HG02885 (cell line): Measurements from ENCODE around the gene IGF2BP2.

Experiments used
- ATAC-seq: cut with Tn5 transposase; IDR thresholded peaks from one replicate; pipeline ENCODE4 v1.9.1; 2021; ENCODE audit warnings: mild to moderate bottlenecking; ENCODE audit not compliant: unreplicated experiment, poor library complexity

The IGF2BP2 gene

GRCh38 chr3:185739264-185739701 lies 85.6 kb downstream of the IGF2BP2 start:
- ATAC-seq, result no peak

- no peak for ATAC-seq
Observed at GRCh38 chr3:185737740-185738680, 86.8 kb downstream of the IGF2BP2 start.

- no peak for ATAC-seq
Observed at GRCh38 chr3:185737020-185737419, 87.8 kb downstream of the IGF2BP2 start.

- no peak for ATAC-seq
Observed at GRCh38 chr3:185734725-185735096, 90.1 kb downstream of the IGF2BP2 start.

GRCh38 chr3:185733980-185734724 lies 90.7 kb downstream of the IGF2BP2 start:
- no peak for ATAC-seq

- no peak for ATAC-seq
Observed at GRCh38 chr3:185732782-185733181, 92.1 kb downstream of the IGF2BP2 start.

- no peak for ATAC-seq
Observed at GRCh38 chr3:185730550-185730949, 94.3 kb downstream of the IGF2BP2 start.

GRCh38 chr3:185729337-185730055 lies 95.3 kb downstream of the IGF2BP2 start:
- ATAC-seq, result no peak

GRCh38 chr3:185728630-185729336 lies 96.1 kb downstream of the IGF2BP2 start:
- ATAC-seq, result no peak

- no peak for ATAC-seq
Observed at GRCh38 chr3:185727873-185728272, 97.0 kb downstream of the IGF2BP2 start.

- no peak for ATAC-seq
Observed at GRCh38 chr3:185726254-185726967, 98.4 kb downstream of the IGF2BP2 start.

- ATAC-seq, result no peak
Observed at GRCh38 chr3:185724761-185725160, 100.1 kb downstream of the IGF2BP2 start.

- ATAC-seq, result no peak
Observed at GRCh38 chr3:185724251-185724650, 100.6 kb downstream of the IGF2BP2 start.

- no peak for ATAC-seq
Observed at GRCh38 chr3:185722881-185723280, 102.0 kb downstream of the IGF2BP2 start.

GRCh38 chr3:185721970-185722369 lies 102.9 kb downstream of the IGF2BP2 start:
- ATAC-seq, result no peak

GRCh38 chr3:185720326-185720725 lies 104.5 kb downstream of the IGF2BP2 start:
- ATAC-seq, result no peak

GRCh38 chr3:185718736-185719593 lies 105.9 kb downstream of the IGF2BP2 start:
- no peak for ATAC-seq

GRCh38 chr3:185717627-185718402 lies 107.0 kb downstream of the IGF2BP2 start:
- no peak for ATAC-seq
